ENCODE results near the gene CCDC102B.
"Not testable (repeated sequence)": the region's sequence is repeated elsewhere in the genome, so short reads cannot be mapped to it uniquely, and the experiment has no call there.

The CCDC102B gene

GRCh38 chr18:68797871-68798270 is at the start of gene CCDC102B:
Gene CCDC102B, plus strand, starts transcription at chr18:68798080. Its CDS starts 38,684 bp downstream, at chr18:68836764.
- DNase-seq = peak; percentile 63

GRCh38 chr18:68757126-68757525 is 40.8 kb upstream of the CCDC102B start:
- no peak for DNase-seq

GRCh38 chr18:68759308-68759707 is 38.6 kb upstream of the CCDC102B start:
- no peak for DNase-seq

GRCh38 chr18:68763083-68763482 is 34.8 kb upstream of the CCDC102B start:
- DNase-seq = peak; percentile 50

- peak; percentile 56 for DNase-seq
Observed at GRCh38 chr18:68764016-68764415, 33.9 kb upstream of the CCDC102B start.

- DNase-seq = no peak
Observed at GRCh38 chr18:68766433-68766832, 31.4 kb upstream of the CCDC102B start.

GRCh38 chr18:68769461-68769860 is 28.4 kb upstream of the CCDC102B start:
- no peak for DNase-seq

- DNase-seq = no peak
Observed at GRCh38 chr18:68772268-68772667, 25.6 kb upstream of the CCDC102B start.

GRCh38 chr18:68778280-68778886 is 19.5 kb upstream of the CCDC102B start:
- no peak for DNase-seq

GRCh38 chr18:68779169-68779568 is 18.7 kb upstream of the CCDC102B start:
- peak; percentile 41 for DNase-seq

- no peak for DNase-seq
Observed at GRCh38 chr18:68780802-68781635, 16.9 kb upstream of the CCDC102B start.

- no peak for DNase-seq
Observed at GRCh38 chr18:68783506-68783905, 14.4 kb upstream of the CCDC102B start.

- no peak for DNase-seq
Observed at GRCh38 chr18:68784071-68784470, 13.8 kb upstream of the CCDC102B start.

GRCh38 chr18:68790290-68790689 is 7.6 kb upstream of the CCDC102B start:
- not testable (repeated sequence) for DNase-seq

- peak; percentile 11 for DNase-seq
Observed at GRCh38 chr18:68791801-68792200, 6.1 kb upstream of the CCDC102B start.

GRCh38 chr18:68793951-68794350 is 3.9 kb upstream of the CCDC102B start:
- DNase-seq = peak; percentile 29

GRCh38 chr18:68796936-68797690 is 767 bp upstream of the CCDC102B start:
- peak; percentile 93 for DNase-seq

- no peak for DNase-seq
Observed at GRCh38 chr18:68800075-68800474, 2.2 kb downstream of the CCDC102B start.

GRCh38 chr18:68803356-68803755 is 5.5 kb downstream of the CCDC102B start:
- peak; percentile 71 for DNase-seq

GRCh38 chr18:68817584-68817983 is 19.7 kb downstream of the CCDC102B start:
- DNase-seq = no peak

- no peak for DNase-seq
Observed at GRCh38 chr18:68818584-68818983, 20.7 kb downstream of the CCDC102B start.

GRCh38 chr18:68822926-68823325 is 25.0 kb downstream of the CCDC102B start:
- no peak for DNase-seq

GRCh38 chr18:68826121-68826520 is 28.2 kb downstream of the CCDC102B start:
- DNase-seq = peak; percentile 25

Data from fibroblast of skin of right biceps (primary cell).